ENCODE results near the gene EEF1AKMT3.

Gene EEF1AKMT3

DNA sequence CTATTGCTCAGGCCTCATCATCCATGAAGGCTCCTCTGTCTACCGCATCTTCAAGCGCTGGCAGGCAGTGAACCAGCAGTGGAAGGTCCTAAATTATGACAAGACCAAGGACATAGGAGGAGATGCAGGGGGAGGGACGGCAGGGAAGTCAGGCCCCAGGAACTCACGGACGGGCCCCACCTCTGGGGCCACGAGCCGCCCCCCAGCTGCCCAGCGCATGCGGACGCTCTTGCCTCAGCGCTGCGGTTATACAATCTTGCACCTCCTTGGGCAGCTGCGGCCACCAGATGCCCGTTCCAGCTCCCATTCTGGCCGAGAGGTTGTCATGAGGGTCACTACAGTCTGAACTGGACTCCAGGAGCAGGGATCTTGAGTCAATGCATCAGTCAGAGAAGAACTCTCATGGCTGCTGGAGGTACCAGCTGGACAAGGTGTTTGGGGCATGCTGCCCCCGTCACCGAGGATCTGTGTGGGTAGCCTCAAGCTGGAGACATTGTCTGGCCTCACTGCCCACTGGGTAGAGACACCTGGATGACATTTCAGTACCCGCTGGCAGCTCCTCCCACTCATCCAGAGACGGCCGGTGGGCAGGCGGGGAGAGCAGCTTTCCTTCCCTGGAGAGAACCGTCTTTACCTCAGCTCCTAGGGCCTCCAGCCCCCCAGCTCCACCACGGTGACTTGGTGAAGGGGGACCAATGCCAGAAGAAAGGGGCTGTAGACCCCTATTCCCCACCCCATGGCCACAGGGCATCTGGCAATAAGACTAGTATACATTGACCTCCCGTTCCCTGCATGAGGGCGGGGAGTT, 13.7 kb upstream of the EEF1AKMT3 start:
- Histone ChIP-seq H3K9me3 (ENCODE audit: insufficient read depth, low read length, severe bottlenecking) (no peaks in the 10 kb centered on the region), H4K20me1 (ENCODE audit: insufficient read depth, low read length) (peaks cover 40% of the 10 kb centered on the region), H3K27ac (ENCODE audit: low read length) (no peak overlapping the region), H3K27me3 (ENCODE audit: insufficient read depth, low read length, poor library complexity) (no peaks in the 10 kb centered on the region), H3K4me2 (ENCODE audit: insufficient read depth, low read length) (no peak overlapping the region), H3K4me3 (ENCODE audit: low read depth in 1 of 2, low read length in 2 of 2) (no peak overlapping the region), H2AFZ (ENCODE audit: low read depth, low read length) (no peak overlapping the region), H3K9ac (ENCODE audit: low read depth, low read length) (no peak overlapping the region), H3K4me1 (ENCODE audit: insufficient read depth, low read length) (peaks cover 24% of the 10 kb centered on the region), H3K79me2 (ENCODE audit: insufficient read depth, low read length) (peaks cover 15% of the 10 kb centered on the region), H3K36me3 (ENCODE audit: insufficient read depth, low read length) (peaks cover 38% of the 10 kb centered on the region)
- TF ChIP-seq, protein P1, sequence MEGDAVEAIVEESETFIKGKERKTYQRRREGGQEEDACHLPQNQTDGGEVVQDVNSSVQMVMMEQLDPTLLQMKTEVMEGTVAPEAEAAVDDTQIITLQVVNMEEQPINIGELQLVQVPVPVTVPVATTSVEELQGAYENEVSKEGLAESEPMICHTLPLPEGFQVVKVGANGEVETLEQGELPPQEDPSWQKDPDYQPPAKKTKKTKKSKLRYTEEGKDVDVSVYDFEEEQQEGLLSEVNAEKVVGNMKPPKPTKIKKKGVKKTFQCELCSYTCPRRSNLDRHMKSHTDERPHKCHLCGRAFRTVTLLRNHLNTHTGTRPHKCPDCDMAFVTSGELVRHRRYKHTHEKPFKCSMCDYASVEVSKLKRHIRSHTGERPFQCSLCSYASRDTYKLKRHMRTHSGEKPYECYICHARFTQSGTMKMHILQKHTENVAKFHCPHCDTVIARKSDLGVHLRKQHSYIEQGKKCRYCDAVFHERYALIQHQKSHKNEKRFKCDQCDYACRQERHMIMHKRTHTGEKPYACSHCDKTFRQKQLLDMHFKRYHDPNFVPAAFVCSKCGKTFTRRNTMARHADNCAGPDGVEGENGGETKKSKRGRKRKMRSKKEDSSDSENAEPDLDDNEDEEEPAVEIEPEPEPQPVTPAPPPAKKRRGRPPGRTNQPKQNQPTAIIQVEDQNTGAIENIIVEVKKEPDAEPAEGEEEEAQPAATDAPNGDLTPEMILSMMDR (IDR thresholded peaks at IDR 0.05; ENCODE audit: borderline replicate concordance, extremely low read depth, low read length, poor library complexity, severe bottlenecking): no peak
- no peak for TF ChIP-seq EZH2 (IDR thresholded peaks at IDR 0.05; ENCODE audit: borderline replicate concordance, low read depth, low read length, severe bottlenecking)
- DNase-seq: no peak
- no peak for ATAC-seq (ENCODE audit: insufficient read depth, low read depth)

DNA sequence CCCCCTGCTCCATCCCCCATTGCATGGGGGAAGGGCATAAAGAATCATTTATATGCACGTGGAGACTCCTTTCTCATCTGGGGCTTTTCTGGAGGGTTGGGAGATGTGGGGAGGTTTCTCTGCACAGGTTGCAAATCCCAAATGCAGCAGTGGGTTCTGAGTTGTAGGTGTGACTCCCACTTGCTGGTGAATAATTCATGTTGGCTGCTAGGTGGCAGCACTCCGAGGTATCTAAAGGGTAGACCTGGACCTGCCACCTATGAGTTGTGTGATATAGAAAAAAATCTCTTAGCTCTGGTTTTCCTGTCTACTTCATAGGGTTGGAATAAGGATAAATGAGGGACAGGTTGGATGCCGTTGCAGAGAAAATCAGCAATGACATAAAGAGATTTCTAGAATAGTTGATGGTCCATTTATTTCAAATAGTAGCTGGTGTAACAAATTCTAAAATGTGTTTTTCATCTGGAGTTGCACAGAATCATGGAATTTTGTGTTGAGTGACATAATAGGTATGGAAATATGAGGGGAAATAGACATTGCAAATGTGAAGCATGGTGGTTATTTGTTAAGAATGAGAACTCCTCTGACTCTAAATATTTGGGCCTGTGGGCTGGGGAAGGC, 12.9 kb upstream of the EEF1AKMT3 start:
- Histone ChIP-seq H4K20me1 (ENCODE audit: insufficient read depth, low read length) (peaks cover 40% of the 10 kb centered on the region), H3K27ac (ENCODE audit: low read length) (no peak overlapping the region), H2AFZ (ENCODE audit: low read depth, low read length) (no peak overlapping the region), H3K27me3 (ENCODE audit: insufficient read depth, low read length, poor library complexity) (no peaks in the 10 kb centered on the region), H3K9ac (ENCODE audit: low read depth, low read length) (no peak overlapping the region), H3K4me2 (ENCODE audit: insufficient read depth, low read length) (no peak overlapping the region), H3K4me1 (ENCODE audit: insufficient read depth, low read length) (peaks cover 18% of the 10 kb centered on the region), H3K79me2 (ENCODE audit: insufficient read depth, low read length) (peaks cover 15% of the 10 kb centered on the region), H3K36me3 (ENCODE audit: insufficient read depth, low read length) (peaks cover 38% of the 10 kb centered on the region), H3K9me3 (ENCODE audit: insufficient read depth, low read length, severe bottlenecking) (no peaks in the 10 kb centered on the region), H3K4me3 (ENCODE audit: low read depth in 1 of 2, low read length in 2 of 2) (no peak overlapping the region)
- ATAC-seq (ENCODE audit: insufficient read depth, low read depth): no peak
- DNase-seq: peak; percentile 37
- no peak for TF ChIP-seq EZH2 (IDR thresholded peaks at IDR 0.05; ENCODE audit: borderline replicate concordance, low read depth, low read length, severe bottlenecking)
- TF ChIP-seq, protein P1 (IDR thresholded peaks at IDR 0.05; ENCODE audit: borderline replicate concordance, extremely low read depth, low read length, poor library complexity, severe bottlenecking): peak; percentile 58

DNA sequence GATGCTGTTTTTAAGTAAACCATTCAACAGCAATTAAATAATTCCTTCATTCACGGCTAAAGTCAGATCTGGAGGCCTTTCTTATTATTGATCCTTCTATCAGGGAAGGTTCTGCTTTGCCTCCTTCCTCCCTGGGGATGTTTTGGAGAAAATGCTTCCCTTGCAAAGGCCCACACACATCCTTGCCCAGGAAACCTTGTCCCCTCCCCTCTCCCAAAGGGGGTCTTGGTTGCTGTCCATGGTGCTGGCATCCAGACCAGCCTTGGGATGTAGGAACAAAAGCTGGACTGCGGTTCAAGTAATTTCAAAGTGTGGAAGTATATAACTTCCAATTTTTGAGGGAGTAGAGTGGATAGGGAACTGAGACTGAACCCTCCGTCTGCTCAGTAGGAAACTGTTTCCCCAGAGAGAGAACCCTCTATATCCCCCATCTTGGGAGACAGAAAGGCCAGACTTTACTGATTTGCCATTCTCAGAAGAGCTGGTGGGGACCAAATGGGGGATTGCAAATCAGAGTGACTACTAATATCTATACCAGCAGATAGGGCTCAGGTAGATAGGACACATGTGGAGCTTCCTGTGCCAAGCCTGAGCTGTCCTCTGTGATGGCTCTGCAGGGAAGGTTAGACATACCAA, 11.9 kb upstream of the EEF1AKMT3 start:
- H3K4me2 ChIP-seq (ENCODE audit: insufficient read depth, low read length): no peak overlapping the region
- H3K9ac ChIP-seq (ENCODE audit: low read depth, low read length): no peak overlapping the region
- DNase-seq (peak; percentile 43), ATAC-seq (ENCODE audit: insufficient read depth, low read depth) (no peak)
- H3K9me3 ChIP-seq (ENCODE audit: insufficient read depth, low read length, severe bottlenecking): no peaks in the 10 kb centered on the region
- no peak overlapping the region for H3K27ac ChIP-seq (ENCODE audit: low read length)
- H4K20me1 ChIP-seq (ENCODE audit: insufficient read depth, low read length): peaks cover 40% of the 10 kb centered on the region
- no peak overlapping the region for H3K4me3 ChIP-seq (ENCODE audit: low read depth in 1 of 2, low read length in 2 of 2)
- no peaks in the 10 kb centered on the region for H3K27me3 ChIP-seq (ENCODE audit: insufficient read depth, low read length, poor library complexity)
- H3K36me3 ChIP-seq (ENCODE audit: insufficient read depth, low read length): peaks cover 38% of the 10 kb centered on the region
- no peak overlapping the region for H2AFZ ChIP-seq (ENCODE audit: low read depth, low read length)
- TF ChIP-seq EZH2 (IDR thresholded peaks at IDR 0.05; ENCODE audit: borderline replicate concordance, low read depth, low read length, severe bottlenecking): no peak
- TF ChIP-seq, protein P1 (IDR thresholded peaks at IDR 0.05; ENCODE audit: borderline replicate concordance, extremely low read depth, low read length, poor library complexity, severe bottlenecking): no peak
- H3K4me1 ChIP-seq (ENCODE audit: insufficient read depth, low read length): peaks cover 15% of the 10 kb centered on the region
- H3K79me2 ChIP-seq (ENCODE audit: insufficient read depth, low read length): peaks cover 15% of the 10 kb centered on the region

Data from DND-41 (cell line).